Stimulated activated CD4-positive, alpha-beta T cell treated with anti-CD3 and anti-CD28 coated beads, Interleukin-4, amount 100 ng/mL, for 48 hours (primary cell): ENCODE results near the gene KRTAP10-5.
"Not testable (repeated sequence)": the region's sequence is repeated elsewhere in the genome, so short reads cannot be mapped to it uniquely, and the experiment has no call there.

Experiments
- DNase-seq, 2 donors: peaks; one replicate each; pipeline ENCODE4 v3.0.0-alpha.2; 2020; ENCODE audit warnings: low read depth in 2 of 2

KRTAP10-5 gene

DNA sequence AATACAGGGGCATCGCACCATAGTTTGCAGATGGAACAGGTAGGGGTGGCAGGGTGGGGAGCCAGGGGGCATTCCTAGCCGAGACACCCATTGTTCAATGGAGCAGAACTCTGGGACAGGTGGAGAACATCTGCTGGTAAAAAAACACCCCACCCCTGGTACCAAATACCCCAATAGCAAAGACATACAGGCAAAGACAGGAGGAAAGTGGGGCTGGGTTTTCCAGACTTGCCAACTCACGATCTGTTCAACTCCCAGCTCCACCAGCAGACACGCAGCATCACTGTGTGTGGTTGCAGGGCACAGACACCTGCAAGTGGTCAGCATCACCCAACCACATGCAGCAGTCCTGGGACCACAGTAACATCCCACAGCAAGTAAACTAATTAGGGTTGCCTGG is 31.1 kb upstream of the KRTAP10-5 start:
- DNase-seq, result no peak

DNA sequence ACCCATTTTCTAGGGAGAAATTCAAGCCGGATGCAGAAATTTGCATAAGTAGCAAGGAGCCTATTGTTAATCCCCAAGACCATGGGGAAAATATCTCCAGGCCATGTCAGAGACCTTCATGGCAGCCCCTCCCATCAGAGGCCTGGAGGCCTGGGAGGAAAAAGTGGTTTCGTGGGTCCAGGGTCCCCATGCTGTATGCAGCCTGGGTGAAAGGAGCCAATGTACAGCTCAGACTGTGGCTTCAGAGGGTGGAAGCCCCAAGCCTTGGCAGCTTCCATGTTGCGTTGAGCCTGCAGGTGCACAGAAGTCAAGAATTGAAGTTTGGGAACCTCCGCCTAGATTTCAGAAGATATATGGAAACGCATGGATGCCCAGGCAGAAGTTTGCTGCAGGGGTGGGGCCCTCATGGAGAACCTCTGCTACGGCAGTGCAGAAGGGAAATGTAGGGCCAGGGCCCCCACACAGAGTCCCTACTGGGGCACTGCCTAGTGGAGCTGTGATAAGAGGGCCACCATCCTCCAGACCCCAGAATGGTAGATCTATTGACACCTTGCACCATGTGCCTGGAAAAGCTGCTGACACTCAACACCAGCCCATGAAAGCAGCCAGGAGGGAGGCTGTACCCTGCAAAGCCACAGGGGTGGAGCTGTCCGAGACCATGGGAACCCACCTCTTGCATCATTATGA is 29.9 kb upstream of the KRTAP10-5 start:
- DNase-seq, result not testable (repeated sequence)

DNA sequence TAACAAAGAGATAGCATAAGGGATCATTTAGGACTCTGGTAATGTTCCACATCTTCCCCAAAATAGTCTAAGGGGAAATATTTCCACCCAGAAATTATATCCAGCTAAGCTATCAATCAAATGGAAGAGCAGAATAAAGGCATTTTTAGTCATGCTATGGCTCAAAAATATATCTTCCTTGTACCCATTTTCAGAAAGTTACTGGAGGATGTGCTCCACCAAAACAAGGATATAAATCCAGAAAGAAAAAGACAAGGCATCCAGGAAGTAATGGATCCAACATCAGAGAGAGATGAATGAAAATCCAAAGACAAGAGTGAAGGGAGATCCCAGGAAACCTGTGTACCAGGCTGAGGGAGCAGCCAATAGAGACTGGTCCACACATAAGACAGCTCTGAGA is 28.8 kb upstream of the KRTAP10-5 start:
- no peak for DNase-seq

DNA sequence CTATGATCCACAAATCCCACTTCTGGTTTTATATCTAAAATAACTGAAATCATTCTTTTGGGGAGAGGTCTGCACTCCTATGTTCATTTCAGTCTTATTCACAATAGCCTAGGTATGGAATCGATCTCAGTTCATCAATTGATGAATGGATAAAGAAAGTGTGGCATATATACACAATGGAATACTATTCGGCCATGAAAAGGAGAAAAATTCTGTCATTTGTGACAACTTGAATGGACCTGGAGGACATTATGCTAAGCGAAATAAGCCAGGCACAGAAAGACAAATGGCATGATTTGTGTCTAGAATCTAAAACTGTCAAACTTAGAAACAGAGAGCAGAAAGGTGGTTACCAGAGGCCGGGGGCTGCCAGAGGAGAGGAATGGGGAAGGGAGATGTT is 26.1 kb upstream of the KRTAP10-5 start:
- DNase-seq, result no peak

- DNase-seq, result no peak
Observed at GRCh38 chr21:44603911-44604310, 23.5 kb upstream of the KRTAP10-5 start.

- DNase-seq, result no peak
Observed at GRCh38 chr21:44603109-44603875, 22.9 kb upstream of the KRTAP10-5 start.

GRCh38 chr21:44602463-44602850 is 22.1 kb upstream of the KRTAP10-5 start:
- no peak for DNase-seq

- DNase-seq, result no peak
Observed at GRCh38 chr21:44601596-44602462, 21.4 kb upstream of the KRTAP10-5 start.

- not testable (repeated sequence) for DNase-seq
Observed at GRCh38 chr21:44601091-44601490, 20.7 kb upstream of the KRTAP10-5 start.

GRCh38 chr21:44600118-44600978 is 19.9 kb upstream of the KRTAP10-5 start, which contains the start of gene KRTAP10-7:
Gene KRTAP10-7 (plus strand): TSS chr21:44600597. CDS start chr21:44600622, 25 bp downstream.
- DNase-seq, result not testable (repeated sequence)

DNA sequence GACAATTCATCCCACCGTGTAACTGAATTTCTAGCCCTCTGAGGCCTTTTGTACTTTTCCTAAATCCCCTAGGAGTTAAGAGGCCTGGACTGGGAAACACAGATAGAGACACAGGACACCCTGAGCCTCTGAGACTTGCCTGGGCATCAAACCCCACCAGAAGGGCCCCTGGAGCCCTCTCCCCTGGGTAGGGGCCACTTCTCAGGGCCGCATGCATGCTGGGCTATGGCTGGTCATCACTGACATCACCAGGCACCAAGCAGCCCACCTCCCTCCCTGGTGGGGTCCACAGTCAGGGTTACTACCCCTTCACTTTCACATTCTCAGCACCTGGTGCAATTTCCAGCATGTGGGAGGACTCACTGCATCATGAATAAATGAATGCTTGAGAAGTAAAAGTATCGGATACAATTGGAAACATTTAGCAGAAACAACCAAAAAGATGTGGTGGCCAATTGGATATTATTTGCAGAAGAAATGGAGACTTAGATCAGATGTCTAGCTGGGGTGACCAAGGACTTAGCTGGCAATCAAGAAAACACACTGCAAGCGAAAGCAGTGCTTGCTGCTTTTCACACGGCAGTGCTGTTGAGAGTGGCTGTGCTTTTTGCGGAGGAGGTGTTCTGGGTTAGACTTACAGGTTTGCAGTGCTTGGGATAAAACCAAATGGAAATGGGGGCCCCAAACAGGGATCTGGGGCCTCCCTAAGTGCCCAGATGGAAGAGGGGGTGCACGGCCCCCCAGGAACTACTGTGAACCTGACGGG is 19.0 kb upstream of the KRTAP10-5 start:
- no peak for DNase-seq

- no peak for DNase-seq
Observed at GRCh38 chr21:44598061-44598460, 17.7 kb upstream of the KRTAP10-5 start.

DNA sequence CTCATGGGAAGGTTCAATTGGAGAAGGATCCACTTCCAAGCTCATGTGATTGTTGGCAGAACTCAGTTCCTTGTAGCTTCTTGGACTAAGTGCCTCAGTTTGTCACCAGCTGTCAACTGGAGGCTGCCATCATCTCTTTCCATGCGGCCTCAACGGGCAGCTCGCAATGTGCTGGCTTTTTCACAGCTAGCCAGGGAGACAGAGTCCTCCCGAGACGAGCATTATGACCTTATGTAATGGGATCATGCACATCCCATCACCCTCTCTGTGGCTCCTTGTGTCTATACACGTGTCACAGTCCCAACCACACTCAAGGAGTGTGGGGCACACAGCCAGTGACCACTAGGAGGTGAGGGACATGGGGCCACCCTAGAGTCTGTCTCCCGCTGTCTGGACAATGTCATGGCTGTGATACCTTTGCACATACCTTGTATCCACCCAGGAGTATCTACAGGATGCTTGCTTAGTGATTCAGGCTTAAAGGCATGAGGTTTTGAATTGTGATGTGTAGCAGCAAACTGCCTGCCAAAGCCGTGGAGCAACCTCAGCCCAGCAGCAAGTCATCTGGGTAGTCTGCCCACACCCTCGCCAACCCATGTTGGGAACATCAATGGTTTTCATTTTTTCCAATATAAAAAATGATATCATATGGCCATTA is 15.8 kb upstream of the KRTAP10-5 start:
- no peak for DNase-seq

DNA sequence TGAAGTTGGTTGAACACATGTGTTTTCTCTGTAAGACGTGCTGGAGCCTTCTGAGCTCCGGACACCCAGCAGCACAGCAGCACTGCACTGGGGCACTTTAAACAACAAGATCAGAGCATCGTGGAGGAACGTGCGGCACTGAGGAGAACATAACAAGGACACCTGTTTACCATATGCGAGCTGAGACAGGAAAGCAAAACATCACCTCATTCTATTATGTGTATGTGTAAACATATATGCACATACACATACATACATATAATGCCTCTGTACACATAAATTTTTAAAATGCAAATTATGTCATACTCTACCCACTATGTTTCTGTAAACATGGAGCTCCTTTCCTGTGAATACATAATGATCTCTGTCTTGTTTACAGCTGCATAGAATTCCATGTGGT is 15.1 kb upstream of the KRTAP10-5 start:
- no peak for DNase-seq

GRCh38 chr21:44594406-44594916 is 14.1 kb upstream of the KRTAP10-5 start:
- no peak for DNase-seq

GRCh38 chr21:44593598-44594405 is 13.4 kb upstream of the KRTAP10-5 start:
- no peak for DNase-seq

- no peak for DNase-seq
Observed at GRCh38 chr21:44592446-44593311, 12.3 kb upstream of the KRTAP10-5 start, which contains the start of gene KRTAP10-6. Gene KRTAP10-6 (minus strand): TSS chr21:44592505. CDS start chr21:44592484, 21 bp downstream.

- not testable (repeated sequence) for DNase-seq
Observed at GRCh38 chr21:44591801-44592130, 11.4 kb upstream of the KRTAP10-5 start.
